NB4 (cell line): ENCODE results near the gene RGL4.

Source experiments
- MAX ChIP-seq: IDR thresholded peaks from 2 replicates; pipeline ENCODE4 v1.6.1; 2011; ENCODE audit warnings: low read depth, low read length
- MYC ChIP-seq: IDR thresholded peaks from 2 replicates; pipeline ENCODE4 v1.6.1; 2011; ENCODE audit warnings: low read depth, low read length
- TF ChIP-seq, protein P1 (sequence below): IDR thresholded peaks from one replicate; pipeline ENCODE4 v1.5.1; 2012; ENCODE audit warnings: low read depth, low read length

DNA sequence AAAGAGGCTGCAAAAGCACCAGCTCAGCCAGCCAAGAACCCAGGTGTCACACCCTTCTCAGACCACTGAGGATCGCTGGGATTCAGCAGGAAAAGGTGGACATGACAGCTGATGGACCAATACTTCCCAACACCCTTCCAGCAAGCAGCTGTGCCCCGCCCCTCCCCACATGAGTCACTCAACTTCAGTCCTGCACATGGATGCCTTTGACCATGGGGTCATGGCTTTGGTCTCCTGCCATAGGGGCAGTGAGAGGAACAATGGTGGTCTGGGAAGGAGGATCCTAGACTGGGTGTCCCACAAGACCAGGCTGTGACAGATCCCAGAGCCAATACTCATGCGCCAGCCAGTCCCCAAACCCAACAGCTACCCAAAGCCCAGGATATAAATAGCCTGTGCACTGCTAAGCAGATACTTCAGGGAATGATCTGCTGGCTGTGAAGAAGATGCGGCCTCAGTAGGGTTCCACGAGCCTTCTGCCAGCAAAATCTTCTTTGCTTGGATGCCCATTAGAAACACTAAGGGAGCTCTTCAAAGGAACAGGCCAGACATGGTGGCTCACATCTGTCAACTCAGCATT is 5.5 kb upstream of the RGL4 start:
- TF ChIP-seq, protein P1, sequence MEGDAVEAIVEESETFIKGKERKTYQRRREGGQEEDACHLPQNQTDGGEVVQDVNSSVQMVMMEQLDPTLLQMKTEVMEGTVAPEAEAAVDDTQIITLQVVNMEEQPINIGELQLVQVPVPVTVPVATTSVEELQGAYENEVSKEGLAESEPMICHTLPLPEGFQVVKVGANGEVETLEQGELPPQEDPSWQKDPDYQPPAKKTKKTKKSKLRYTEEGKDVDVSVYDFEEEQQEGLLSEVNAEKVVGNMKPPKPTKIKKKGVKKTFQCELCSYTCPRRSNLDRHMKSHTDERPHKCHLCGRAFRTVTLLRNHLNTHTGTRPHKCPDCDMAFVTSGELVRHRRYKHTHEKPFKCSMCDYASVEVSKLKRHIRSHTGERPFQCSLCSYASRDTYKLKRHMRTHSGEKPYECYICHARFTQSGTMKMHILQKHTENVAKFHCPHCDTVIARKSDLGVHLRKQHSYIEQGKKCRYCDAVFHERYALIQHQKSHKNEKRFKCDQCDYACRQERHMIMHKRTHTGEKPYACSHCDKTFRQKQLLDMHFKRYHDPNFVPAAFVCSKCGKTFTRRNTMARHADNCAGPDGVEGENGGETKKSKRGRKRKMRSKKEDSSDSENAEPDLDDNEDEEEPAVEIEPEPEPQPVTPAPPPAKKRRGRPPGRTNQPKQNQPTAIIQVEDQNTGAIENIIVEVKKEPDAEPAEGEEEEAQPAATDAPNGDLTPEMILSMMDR, result no peak
- TF ChIP-seq MYC, result no peak
- TF ChIP-seq MAX, result no peak
